ENCODE measurements around the gene PRG3.
"Not testable (repeated sequence)": the region's sequence is repeated elsewhere in the genome, so short reads cannot be mapped to it uniquely, and the experiment has no call there.

Gene PRG3

GRCh38 chr11:57364851-57365660, 15.9 kb downstream of the PRG3 start:
- H3K4me3 Mint-ChIP-seq: no peak overlapping the region
- peaks cover 5% of the 10 kb centered on the region for H3K27me3 Mint-ChIP-seq
- H3K9me3 Mint-ChIP-seq: no peaks in the 10 kb centered on the region
- DNase-seq: no peak
- H3K4me1 Mint-ChIP-seq (ENCODE audit: low read depth): no peaks in the 10 kb centered on the region
- H3K36me3 Mint-ChIP-seq (ENCODE audit: low read depth): no peaks in the 10 kb centered on the region
- H3K27ac Mint-ChIP-seq: no peak overlapping the region

GRCh38 chr11:57363131-57364080, 17.5 kb downstream of the PRG3 start:
- Mint-ChIP-seq H3K9me3 (no peaks in the 10 kb centered on the region), H3K4me3 (no peak overlapping the region), H3K27me3 (peaks cover 5% of the 10 kb centered on the region), H3K4me1 (ENCODE audit: low read depth) (no peaks in the 10 kb centered on the region), H3K36me3 (ENCODE audit: low read depth) (no peaks in the 10 kb centered on the region), H3K27ac (no peak overlapping the region)
- DNase-seq: no peak

GRCh38 chr11:57361926-57362325, 19.0 kb downstream of the PRG3 start:
- no peaks in the 10 kb centered on the region for H3K4me1 Mint-ChIP-seq (ENCODE audit: low read depth)
- peaks cover 5% of the 10 kb centered on the region for H3K27me3 Mint-ChIP-seq
- no peak overlapping the region for H3K27ac Mint-ChIP-seq
- no peak overlapping the region for H3K4me3 Mint-ChIP-seq
- DNase-seq: no peak
- H3K36me3 Mint-ChIP-seq (ENCODE audit: low read depth): no peaks in the 10 kb centered on the region
- H3K9me3 Mint-ChIP-seq: no peaks in the 10 kb centered on the region

GRCh38 chr11:57361420-57361819, 19.5 kb downstream of the PRG3 start:
- not testable (repeated sequence) for H3K27me3 Mint-ChIP-seq; DNase-seq; H3K4me1 Mint-ChIP-seq (ENCODE audit: low read depth); H3K36me3 Mint-ChIP-seq (ENCODE audit: low read depth); H3K4me3 Mint-ChIP-seq; H3K27ac Mint-ChIP-seq; H3K9me3 Mint-ChIP-seq

GRCh38 chr11:57360991-57361390, 20.0 kb downstream of the PRG3 start:
- no peak overlapping the region for H3K27ac Mint-ChIP-seq
- H3K27me3 Mint-ChIP-seq: peaks cover 9% of the 10 kb centered on the region

GRCh38 chr11:57359896-57360690, 20.9 kb downstream of the PRG3 start:
- H3K27me3 Mint-ChIP-seq: peaks cover 9% of the 10 kb centered on the region
- no peaks in the 10 kb centered on the region for H3K4me1 Mint-ChIP-seq (ENCODE audit: low read depth)
- no peak for DNase-seq
- no peak overlapping the region for H3K27ac Mint-ChIP-seq
- no peaks in the 10 kb centered on the region for H3K9me3 Mint-ChIP-seq
- H3K36me3 Mint-ChIP-seq (ENCODE audit: low read depth): no peaks in the 10 kb centered on the region
- H3K4me3 Mint-ChIP-seq: no peak overlapping the region

More at GRCh38 chr11:57360991-57361390, 20.0 kb downstream of the PRG3 start:
- Mint-ChIP-seq H3K4me3 (no peak overlapping the region), H3K36me3 (ENCODE audit: low read depth) (no peaks in the 10 kb centered on the region), H3K4me1 (ENCODE audit: low read depth) (no peaks in the 10 kb centered on the region), H3K9me3 (no peaks in the 10 kb centered on the region)
- no peak for DNase-seq

- DNase-seq: no peak
- peaks cover 14% of the 10 kb centered on the region for H3K27me3 Mint-ChIP-seq
- H3K4me1 Mint-ChIP-seq (ENCODE audit: low read depth): no peaks in the 10 kb centered on the region
- no peaks in the 10 kb centered on the region for H3K9me3 Mint-ChIP-seq
- H3K27ac Mint-ChIP-seq: no peak overlapping the region
- no peak overlapping the region for H3K4me3 Mint-ChIP-seq
- no peaks in the 10 kb centered on the region for H3K36me3 Mint-ChIP-seq (ENCODE audit: low read depth)
Observed at GRCh38 chr11:57359396-57359795, 21.6 kb downstream of the PRG3 start.

- Mint-ChIP-seq H3K27ac (no peak overlapping the region), H3K4me3 (no peak overlapping the region), H3K27me3 (peaks cover 15% of the 10 kb centered on the region), H3K36me3 (ENCODE audit: low read depth) (no peaks in the 10 kb centered on the region), H3K4me1 (ENCODE audit: low read depth) (no peaks in the 10 kb centered on the region), H3K9me3 (no peaks in the 10 kb centered on the region)
- no peak for DNase-seq
Observed at GRCh38 chr11:57358991-57359390, 22.0 kb downstream of the PRG3 start.

- peaks cover 15% of the 10 kb centered on the region for H3K27me3 Mint-ChIP-seq
- no peaks in the 10 kb centered on the region for H3K4me1 Mint-ChIP-seq (ENCODE audit: low read depth)
- no peaks in the 10 kb centered on the region for H3K9me3 Mint-ChIP-seq
- no peak for DNase-seq
- no peak overlapping the region for H3K27ac Mint-ChIP-seq
- H3K36me3 Mint-ChIP-seq (ENCODE audit: low read depth): no peaks in the 10 kb centered on the region
- H3K4me3 Mint-ChIP-seq: no peak overlapping the region
Observed at GRCh38 chr11:57358543-57358961, 22.4 kb downstream of the PRG3 start.

GRCh38 chr11:57357856-57358255, 23.1 kb downstream of the PRG3 start:
- Mint-ChIP-seq H3K9me3 (no peaks in the 10 kb centered on the region), H3K27ac (no peak overlapping the region)

GRCh38 chr11:57357310-57357709, 23.6 kb downstream of the PRG3 start:
- Mint-ChIP-seq H3K9me3 (no peaks in the 10 kb centered on the region), H3K4me3 (no peak overlapping the region), H3K27ac (no peak overlapping the region), H3K36me3 (ENCODE audit: low read depth) (no peaks in the 10 kb centered on the region), H3K4me1 (ENCODE audit: low read depth) (no peaks in the 10 kb centered on the region), H3K27me3 (peaks cover 10% of the 10 kb centered on the region)
- DNase-seq: no peak

More at GRCh38 chr11:57357856-57358255, 23.1 kb downstream of the PRG3 start:
- Mint-ChIP-seq H3K27me3 (peaks cover 10% of the 10 kb centered on the region), H3K4me1 (ENCODE audit: low read depth) (no peaks in the 10 kb centered on the region), H3K36me3 (ENCODE audit: low read depth) (no peaks in the 10 kb centered on the region), H3K4me3 (no peak overlapping the region)
- DNase-seq: no peak

- H3K36me3 Mint-ChIP-seq (ENCODE audit: low read depth): no peaks in the 10 kb centered on the region
- peaks cover 10% of the 10 kb centered on the region for H3K27me3 Mint-ChIP-seq
- no peak overlapping the region for H3K4me3 Mint-ChIP-seq
- no peak for DNase-seq
- H3K4me1 Mint-ChIP-seq (ENCODE audit: low read depth): no peaks in the 10 kb centered on the region
- H3K9me3 Mint-ChIP-seq: peaks cover 4% of the 10 kb centered on the region
- no peak overlapping the region for H3K27ac Mint-ChIP-seq
Observed at GRCh38 chr11:57356268-57356667, 24.7 kb downstream of the PRG3 start.

GRCh38 chr11:57354699-57355098, 26.3 kb downstream of the PRG3 start:
- no peak overlapping the region for H3K4me3 Mint-ChIP-seq
- DNase-seq: no peak
- H3K36me3 Mint-ChIP-seq (ENCODE audit: low read depth): no peaks in the 10 kb centered on the region
- H3K27ac Mint-ChIP-seq: no peak overlapping the region
- peaks cover 5% of the 10 kb centered on the region for H3K9me3 Mint-ChIP-seq
- peaks cover 3% of the 10 kb centered on the region for H3K4me1 Mint-ChIP-seq (ENCODE audit: low read depth)
- peaks cover 10% of the 10 kb centered on the region for H3K27me3 Mint-ChIP-seq

- H3K9me3 Mint-ChIP-seq: peaks cover 5% of the 10 kb centered on the region
- peaks cover 4% of the 10 kb centered on the region for H3K4me1 Mint-ChIP-seq (ENCODE audit: low read depth)
- H3K27me3 Mint-ChIP-seq: peaks cover 10% of the 10 kb centered on the region
- H3K36me3 Mint-ChIP-seq (ENCODE audit: low read depth): no peaks in the 10 kb centered on the region
- DNase-seq: no peak
- H3K27ac Mint-ChIP-seq: no peak overlapping the region
- H3K4me3 Mint-ChIP-seq: no peak overlapping the region
Observed at GRCh38 chr11:57353852-57354251, 27.1 kb downstream of the PRG3 start.

Measured in activated T-cell treated with anti-CD3 and anti-CD28 coated beads, Interleukin-2, amount 50 U/mL, for 24 hours (primary cell).